ENCODE measurements around the gene RAP1GAP2.

RAP1GAP2 gene

DNA sequence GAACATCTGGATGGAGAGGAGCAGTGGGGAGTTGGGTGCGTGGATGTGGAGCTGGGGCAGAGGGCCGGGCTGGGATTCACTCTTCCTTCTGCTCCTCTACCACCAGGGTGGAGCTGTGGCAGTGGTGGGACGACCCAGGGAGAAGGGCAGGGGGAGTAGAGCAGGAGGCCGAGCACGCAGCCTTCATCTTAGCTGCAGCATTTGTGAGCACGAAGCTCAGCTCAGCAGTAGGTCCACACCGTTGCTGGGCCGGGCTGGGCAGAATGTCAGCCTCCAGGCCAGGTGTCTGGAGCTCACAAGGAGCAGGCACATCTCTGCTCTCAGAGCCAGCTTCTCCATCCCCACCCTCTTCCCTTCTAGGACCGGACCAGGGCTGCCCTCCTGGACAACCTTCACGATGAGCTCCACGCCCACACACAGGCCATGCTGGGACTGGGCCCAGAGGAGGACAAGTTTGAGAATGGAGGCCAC, 211.4 kb downstream of the RAP1GAP2 start:
- H3K9ac ChIP-seq (ENCODE audit: low read length): no peak overlapping the region
- H3K4me3 ChIP-seq (ENCODE audit: low read length): no peak overlapping the region
- no peaks in the 10 kb centered on the region for H3K79me2 ChIP-seq (ENCODE audit: low read length)
- DNase-seq: no peak
- H3K36me3 ChIP-seq (replicated peaks; ENCODE audit: insufficient read depth, low read length): no peaks in the 10 kb centered on the region
- no peak for TF ChIP-seq EZH2phosphoT487 (IDR thresholded peaks at IDR 0.05; ENCODE audit: low read length)
- no peak for TF ChIP-seq EZH2 (optimal IDR thresholded peaks at IDR 0.05; ENCODE audit: low read depth, low read length)
- TF ChIP-seq, protein P1, sequence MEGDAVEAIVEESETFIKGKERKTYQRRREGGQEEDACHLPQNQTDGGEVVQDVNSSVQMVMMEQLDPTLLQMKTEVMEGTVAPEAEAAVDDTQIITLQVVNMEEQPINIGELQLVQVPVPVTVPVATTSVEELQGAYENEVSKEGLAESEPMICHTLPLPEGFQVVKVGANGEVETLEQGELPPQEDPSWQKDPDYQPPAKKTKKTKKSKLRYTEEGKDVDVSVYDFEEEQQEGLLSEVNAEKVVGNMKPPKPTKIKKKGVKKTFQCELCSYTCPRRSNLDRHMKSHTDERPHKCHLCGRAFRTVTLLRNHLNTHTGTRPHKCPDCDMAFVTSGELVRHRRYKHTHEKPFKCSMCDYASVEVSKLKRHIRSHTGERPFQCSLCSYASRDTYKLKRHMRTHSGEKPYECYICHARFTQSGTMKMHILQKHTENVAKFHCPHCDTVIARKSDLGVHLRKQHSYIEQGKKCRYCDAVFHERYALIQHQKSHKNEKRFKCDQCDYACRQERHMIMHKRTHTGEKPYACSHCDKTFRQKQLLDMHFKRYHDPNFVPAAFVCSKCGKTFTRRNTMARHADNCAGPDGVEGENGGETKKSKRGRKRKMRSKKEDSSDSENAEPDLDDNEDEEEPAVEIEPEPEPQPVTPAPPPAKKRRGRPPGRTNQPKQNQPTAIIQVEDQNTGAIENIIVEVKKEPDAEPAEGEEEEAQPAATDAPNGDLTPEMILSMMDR (IDR thresholded peaks at IDR 0.05; ENCODE audit: low read length): no peak
- H3K9me2 ChIP-seq (replicated peaks; ENCODE audit: insufficient read depth, low read length): no peaks in the 10 kb centered on the region
- H3K4me1 ChIP-seq (ENCODE audit: low read length): peaks cover 18% of the 10 kb centered on the region
- no peaks in the 10 kb centered on the region for H4K20me1 ChIP-seq (ENCODE audit: insufficient read depth, low read length)
- no peaks in the 10 kb centered on the region for H3K27me3 ChIP-seq (replicated peaks; ENCODE audit: insufficient read depth, low read length)
- H3K9me3 ChIP-seq (replicated peaks; ENCODE audit: insufficient read depth, low read length): no peaks in the 10 kb centered on the region
- no peak overlapping the region for H2AFZ ChIP-seq (ENCODE audit: low read length)
- H3K27ac ChIP-seq (ENCODE audit: low read length): no peak overlapping the region
- peaks cover 9% of the 10 kb centered on the region for H3F3A ChIP-seq (ENCODE audit: insufficient read depth, low read length)
- no peak overlapping the region for H3K4me2 ChIP-seq (ENCODE audit: low read depth, low read length)

DNA sequence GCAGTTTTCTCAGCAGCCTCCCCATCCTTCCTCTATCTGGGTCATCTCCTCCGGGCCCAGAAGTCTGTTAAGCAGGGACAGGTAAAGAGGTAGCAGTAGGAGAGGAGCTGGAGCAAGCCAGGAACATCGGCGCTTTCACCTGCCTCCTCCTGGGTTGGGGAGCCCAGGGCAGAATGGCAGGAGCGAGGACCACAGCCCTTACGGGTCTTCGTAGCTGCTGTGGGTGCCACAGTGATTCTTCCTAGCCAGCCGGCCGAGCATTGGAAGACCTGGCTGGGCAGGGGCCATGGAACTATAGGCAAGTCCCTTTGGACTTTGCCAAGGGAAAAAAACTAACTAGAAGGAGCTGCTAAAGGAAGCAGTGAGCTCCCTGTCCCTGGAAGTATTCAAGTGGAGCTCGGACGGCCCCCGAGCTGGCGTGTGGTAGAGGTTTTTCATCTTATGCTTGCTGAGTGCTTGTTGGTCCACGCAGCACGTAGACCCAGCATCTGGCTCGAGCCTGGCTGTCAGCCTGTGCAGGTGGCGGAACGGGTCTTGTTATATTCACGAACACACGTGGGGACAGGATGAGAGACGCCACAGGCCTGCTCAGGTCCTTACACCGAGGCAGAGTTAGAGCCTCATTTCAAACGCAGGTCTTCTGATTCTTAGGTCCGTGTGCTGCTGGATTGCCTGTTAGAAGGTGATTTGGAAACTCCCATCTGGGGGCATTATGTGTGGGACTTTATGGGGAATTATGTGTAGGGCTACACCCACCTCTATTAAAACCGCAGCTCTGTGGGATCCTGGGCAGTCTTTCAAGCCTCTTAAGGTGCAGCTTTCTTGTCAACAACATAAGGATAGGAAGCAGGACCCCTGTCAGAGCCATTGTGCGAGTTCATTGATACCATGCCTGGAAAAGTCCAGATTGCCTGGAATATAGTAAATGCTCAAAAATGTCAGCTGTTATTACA, 212.4 kb downstream of the RAP1GAP2 start:
- H3K9ac ChIP-seq (ENCODE audit: low read length): no peak overlapping the region
- no peaks in the 10 kb centered on the region for H3K9me2 ChIP-seq (replicated peaks; ENCODE audit: insufficient read depth, low read length)
- H3K4me3 ChIP-seq (ENCODE audit: low read length): no peak overlapping the region
- no peaks in the 10 kb centered on the region for H3F3A ChIP-seq (ENCODE audit: insufficient read depth, low read length)
- H3K27me3 ChIP-seq (replicated peaks; ENCODE audit: insufficient read depth, low read length): 0 out of 2 replicates have a peak, but pooled peaks cover 3% of the 10 kb centered on the region
- H3K27ac ChIP-seq (ENCODE audit: low read length): no peak overlapping the region
- H3K4me1 ChIP-seq (ENCODE audit: low read length): peaks cover 9% of the 10 kb centered on the region
- no peaks in the 10 kb centered on the region for H3K79me2 ChIP-seq (ENCODE audit: low read length)
- H3K9me3 ChIP-seq (replicated peaks; ENCODE audit: insufficient read depth, low read length): no peaks in the 10 kb centered on the region
- no peak overlapping the region for H2AFZ ChIP-seq (ENCODE audit: low read length)
- DNase-seq: no peak
- H4K20me1 ChIP-seq (ENCODE audit: insufficient read depth, low read length): no peaks in the 10 kb centered on the region
- TF ChIP-seq EZH2phosphoT487 (IDR thresholded peaks at IDR 0.05; ENCODE audit: low read length) (no peak), EZH2 (optimal IDR thresholded peaks at IDR 0.05; ENCODE audit: low read depth, low read length) (no peak)
- TF ChIP-seq, protein P1 (IDR thresholded peaks at IDR 0.05; ENCODE audit: low read length): no peak
- H3K36me3 ChIP-seq (replicated peaks; ENCODE audit: insufficient read depth, low read length): no peaks in the 10 kb centered on the region
- no peak overlapping the region for H3K4me2 ChIP-seq (ENCODE audit: low read depth, low read length)

DNA sequence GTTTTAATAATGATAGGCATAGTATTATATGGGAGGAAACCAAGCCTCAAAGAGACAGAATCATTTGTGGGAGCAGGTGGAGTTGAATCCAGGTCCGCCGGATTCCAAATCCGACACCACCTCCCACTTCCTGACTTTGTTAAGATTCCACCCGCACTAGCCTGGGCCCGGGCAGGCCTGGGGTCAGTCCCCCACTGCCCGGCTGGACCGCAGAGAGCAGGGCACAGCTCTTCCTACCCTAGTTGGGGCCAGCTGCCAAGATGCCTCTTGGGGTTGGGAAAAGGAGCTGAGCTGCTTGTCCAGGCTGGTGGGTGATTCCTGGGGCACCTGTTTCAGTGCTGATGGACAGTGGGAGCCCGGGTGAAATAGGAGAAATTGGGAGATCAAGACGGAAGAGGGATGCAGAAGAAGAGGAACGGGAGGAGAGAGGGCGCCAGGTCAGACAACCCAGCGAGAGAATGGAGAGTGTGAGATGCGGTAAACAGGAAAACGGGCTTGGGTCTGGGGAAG, 213.2 kb downstream of the RAP1GAP2 start:
- Histone ChIP-seq H3K36me3 (replicated peaks; ENCODE audit: insufficient read depth, low read length) (no peaks in the 10 kb centered on the region), H3K9ac (ENCODE audit: low read length) (no peak overlapping the region), H3K27ac (ENCODE audit: low read length) (no peak overlapping the region), H4K20me1 (ENCODE audit: insufficient read depth, low read length) (no peaks in the 10 kb centered on the region), H3K4me3 (ENCODE audit: low read length) (no peak overlapping the region), H3F3A (ENCODE audit: insufficient read depth, low read length) (no peaks in the 10 kb centered on the region), H3K79me2 (ENCODE audit: low read length) (no peaks in the 10 kb centered on the region), H3K9me2 (replicated peaks; ENCODE audit: insufficient read depth, low read length) (no peaks in the 10 kb centered on the region), H3K4me2 (ENCODE audit: low read depth, low read length) (no peak overlapping the region), H3K4me1 (ENCODE audit: low read length) (peaks cover 4% of the 10 kb centered on the region), H3K27me3 (replicated peaks; ENCODE audit: insufficient read depth, low read length) (0 out of 2 replicates have a peak, but pooled peaks cover 9% of the 10 kb centered on the region), H2AFZ (ENCODE audit: low read length) (no peak overlapping the region), H3K9me3 (replicated peaks; ENCODE audit: insufficient read depth, low read length) (no peaks in the 10 kb centered on the region)
- no peak for TF ChIP-seq EZH2 (optimal IDR thresholded peaks at IDR 0.05; ENCODE audit: low read depth, low read length)
- no peak for TF ChIP-seq EZH2phosphoT487 (IDR thresholded peaks at IDR 0.05; ENCODE audit: low read length)
- TF ChIP-seq, protein P1 (IDR thresholded peaks at IDR 0.05; ENCODE audit: low read length): no peak
- no peak for DNase-seq

All from MM.1S (cell line).